ENCODE data around the gene UBLCP1.
"Not testable (repeated sequence)": the region's sequence is repeated elsewhere in the genome, so short reads cannot be mapped to it uniquely, and the experiment has no call there.

UBLCP1 gene

DNA sequence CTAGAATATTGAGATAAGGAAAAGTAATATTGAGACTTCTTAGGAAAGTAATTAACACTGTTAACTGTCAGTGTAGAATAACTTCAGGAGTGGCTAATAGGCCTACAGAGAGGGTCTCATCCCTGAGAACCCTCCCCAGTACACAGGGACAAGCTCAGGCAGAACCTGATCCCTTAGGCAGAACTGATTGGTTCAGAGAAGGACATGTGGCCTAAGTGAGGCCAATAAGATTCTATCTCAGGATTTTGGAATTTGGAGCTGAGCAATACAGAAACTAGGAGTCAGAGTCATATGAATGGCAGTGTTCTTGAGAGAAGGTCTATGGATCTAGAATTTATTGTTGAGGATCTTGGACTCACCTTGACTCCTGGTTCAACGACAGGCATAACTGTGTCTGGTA is 10.9 kb upstream of the UBLCP1 start:
- DNase-seq (ENCODE audit: low read depth) = no peak

DNA sequence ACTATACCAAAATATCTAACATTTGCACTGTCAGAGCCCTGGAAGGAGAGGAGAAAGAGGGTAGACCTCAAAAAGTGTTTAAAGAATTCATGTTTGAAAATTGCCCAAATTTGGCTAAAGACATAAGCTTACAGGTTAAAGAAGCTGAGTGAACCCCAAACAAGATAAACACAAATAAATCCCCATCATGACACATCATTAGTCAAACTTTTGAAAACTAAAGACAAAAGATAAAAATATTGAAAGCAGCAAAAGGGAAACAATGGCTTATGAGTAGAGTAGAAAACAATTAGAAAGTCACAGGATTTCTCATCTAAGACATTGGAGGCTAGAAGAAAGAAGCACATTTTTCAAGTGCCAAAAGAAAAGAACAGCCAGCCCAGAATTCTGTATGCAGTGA is 6.1 kb upstream of the UBLCP1 start:
- no peak for DNase-seq (ENCODE audit: low read depth)

DNA sequence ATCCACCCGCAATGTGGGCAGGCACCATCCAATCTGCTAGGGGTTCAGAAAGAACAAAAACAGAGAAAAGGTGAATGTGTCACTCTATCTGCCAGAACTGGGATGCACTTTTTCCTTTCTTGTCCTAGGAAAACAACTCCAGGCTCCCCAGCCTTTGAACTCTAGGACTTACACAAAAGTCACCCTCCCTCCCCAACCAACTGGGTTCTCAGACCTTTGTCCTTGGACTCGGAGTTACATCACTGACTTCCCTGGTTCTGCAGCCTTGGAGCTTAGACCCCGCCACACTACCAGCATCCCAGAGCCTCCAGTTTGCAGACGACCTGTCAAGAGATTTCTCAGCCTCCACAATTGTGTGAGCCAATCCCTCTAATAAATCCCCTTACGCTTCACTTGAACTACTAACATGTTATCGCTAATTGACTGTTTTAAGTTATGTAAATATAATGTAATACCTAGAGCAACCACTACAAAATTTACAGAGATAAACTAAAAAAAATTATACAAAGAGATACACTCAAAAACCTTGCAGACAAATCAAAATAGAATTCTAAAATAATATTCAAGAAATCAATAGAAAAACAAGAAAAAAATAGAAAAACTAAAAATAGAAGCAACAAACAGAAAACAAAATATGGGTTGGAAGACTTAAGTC is 5.3 kb upstream of the UBLCP1 start:
- no peak for DNase-seq (ENCODE audit: low read depth)

DNA sequence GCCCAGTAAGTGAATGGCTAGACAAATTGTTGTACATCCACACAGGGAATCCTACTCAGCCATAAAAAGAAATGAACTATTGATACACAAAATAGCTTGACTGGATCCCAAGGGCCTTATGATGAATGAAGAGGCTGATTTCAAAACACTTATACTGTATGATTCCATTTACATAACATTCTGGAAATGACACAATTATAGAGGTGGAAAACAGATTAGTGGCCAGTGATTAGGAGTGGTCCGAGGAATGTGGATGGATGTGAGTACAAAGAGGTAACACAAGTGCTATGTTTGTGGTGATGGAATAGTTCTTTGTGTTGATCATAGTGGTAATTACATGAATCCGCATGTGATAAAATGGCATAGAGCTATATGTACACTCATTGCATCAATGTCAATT is 4.7 kb upstream of the UBLCP1 start:
- DNase-seq (ENCODE audit: low read depth) = no peak

DNA sequence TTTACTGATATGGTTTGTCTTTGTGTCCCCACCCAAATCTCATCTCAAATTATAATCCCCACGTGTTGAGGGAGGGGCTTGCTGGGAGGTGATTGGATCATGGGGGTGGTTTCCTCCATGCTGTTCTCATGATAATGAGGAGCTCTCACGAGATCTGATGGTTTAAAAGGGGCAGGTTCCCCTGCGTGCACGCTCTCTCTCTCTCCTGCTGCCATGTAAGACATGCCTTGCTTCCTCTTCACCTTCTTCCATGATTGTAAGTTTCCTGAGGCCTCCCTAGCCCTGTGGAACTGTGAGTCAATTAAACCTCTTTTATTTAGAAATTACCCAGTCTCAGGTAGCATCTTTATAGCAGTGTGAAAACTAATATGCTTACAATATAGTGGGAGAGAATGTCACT is 2.9 kb upstream of the UBLCP1 start:
- not testable (repeated sequence) for DNase-seq (ENCODE audit: low read depth)

DNA sequence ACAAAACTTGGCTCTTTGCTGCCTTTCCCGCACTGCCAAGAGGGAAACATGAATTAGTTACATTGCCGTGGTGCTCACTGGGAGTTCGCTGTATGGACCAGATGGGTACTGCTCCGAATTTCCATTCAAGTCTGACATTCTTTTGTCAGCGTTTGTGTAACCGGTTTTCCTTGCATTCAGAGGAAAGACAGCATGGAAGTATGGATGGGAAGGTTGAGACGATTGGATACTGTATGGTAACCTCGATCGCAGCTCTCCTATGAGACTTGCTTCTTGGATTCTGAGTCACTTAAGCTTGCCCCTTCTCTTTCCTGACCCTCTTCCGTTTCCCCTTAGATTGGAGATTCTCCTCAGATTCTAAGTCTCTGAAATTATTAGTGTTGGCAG is 625 bp upstream of the UBLCP1 start:
- DNase-seq (ENCODE audit: low read depth) = no peak

DNA sequence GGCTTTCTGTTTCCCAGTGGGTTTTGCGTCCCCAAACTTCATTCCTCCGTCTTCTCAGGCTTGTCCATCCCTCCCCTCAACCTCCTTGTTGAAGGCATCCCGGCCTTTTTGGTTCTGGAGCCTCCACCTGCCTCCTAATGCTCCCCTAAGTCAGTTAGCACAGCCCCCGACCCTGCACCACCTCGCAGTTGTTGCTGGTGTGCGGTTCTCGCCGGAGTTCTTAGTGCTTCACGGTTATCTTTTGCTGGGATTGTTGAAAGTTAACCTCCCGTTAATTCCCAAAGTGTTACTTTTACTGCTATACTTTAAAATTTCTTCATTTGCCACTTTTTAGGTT is 447 bp downstream of the UBLCP1 start:
- no peak for DNase-seq (ENCODE audit: low read depth)

DNA sequence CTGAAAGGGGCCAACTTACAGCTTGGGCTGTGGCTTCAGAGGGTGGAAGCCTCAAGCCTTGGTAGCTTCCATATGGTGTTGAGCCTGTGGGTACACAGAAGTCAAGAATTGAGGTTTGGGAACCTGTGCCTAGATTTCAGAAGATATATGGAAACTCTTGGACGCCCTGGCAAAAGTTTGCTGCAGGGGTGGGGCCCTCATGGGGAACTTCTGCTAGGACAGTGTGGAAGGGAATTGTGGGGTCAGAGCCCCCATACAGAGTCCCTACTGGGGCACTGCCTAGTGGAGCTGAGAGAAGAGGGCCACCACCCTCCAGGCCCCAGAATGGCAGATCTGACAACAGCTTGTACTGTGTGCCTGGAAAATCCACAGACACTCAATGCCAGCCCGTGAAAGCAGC is 3.7 kb downstream of the UBLCP1 start:
- DNase-seq (ENCODE audit: low read depth) = not testable (repeated sequence)

DNA sequence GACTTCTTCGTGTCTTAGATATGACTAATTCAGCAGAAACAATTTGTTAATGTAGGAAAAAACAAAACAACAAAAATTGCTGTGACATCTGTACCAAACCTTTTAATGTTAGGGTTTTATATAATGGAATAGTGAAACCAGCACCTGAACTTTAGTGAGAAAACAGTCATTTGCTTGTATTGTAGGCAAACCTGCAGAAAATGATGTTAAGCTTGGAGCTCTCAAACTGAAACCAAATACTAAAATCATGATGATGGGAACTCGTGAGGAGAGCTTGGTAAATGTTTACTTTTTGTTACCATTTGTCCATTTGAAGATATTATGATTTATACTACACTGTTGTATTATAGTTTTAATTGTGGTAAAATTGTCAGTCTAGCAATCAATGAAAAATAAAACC is 6.6 kb downstream of the UBLCP1 start:
- DNase-seq (ENCODE audit: low read depth) = no peak

DNA sequence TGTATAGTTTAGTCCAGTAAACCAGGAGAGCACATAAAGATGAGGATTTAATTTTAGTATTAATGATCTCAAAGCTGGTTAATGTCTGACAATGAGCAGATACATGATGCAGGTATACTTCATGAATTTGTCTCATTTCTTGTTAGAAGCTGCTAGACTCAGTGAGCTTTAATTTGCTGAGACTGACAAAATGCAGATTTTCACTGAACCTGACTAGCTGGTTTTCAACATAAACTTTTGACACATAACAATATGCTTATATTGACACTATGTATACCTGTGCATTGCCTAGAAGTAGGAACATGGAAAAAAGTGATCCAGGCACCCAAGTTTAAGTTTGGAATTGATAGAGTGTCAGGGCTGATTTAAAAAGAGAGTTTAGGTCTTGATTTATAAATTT is 10.8 kb downstream of the UBLCP1 start:
- DNase-seq (ENCODE audit: low read depth) = no peak

DNA sequence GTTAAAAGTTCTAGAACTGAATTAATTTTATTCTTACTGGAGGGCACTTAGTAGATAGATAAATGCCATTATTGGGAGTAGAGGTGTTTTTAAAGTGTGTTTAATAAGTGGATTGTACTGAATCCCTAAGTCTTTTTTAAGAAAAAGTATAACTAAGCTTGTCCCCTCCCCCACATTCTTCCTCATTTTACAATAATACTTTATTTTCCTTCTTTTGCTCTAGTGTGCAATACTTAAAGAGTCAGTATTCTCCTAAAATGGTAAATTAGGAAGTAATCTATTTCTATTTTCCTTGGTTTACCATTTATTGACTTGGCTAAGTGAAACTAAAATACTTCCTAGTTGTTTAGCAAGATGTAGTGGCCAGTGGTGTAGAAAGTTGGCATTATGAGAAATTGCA is 11.6 kb downstream of the UBLCP1 start:
- no peak for DNase-seq (ENCODE audit: low read depth)

DNA sequence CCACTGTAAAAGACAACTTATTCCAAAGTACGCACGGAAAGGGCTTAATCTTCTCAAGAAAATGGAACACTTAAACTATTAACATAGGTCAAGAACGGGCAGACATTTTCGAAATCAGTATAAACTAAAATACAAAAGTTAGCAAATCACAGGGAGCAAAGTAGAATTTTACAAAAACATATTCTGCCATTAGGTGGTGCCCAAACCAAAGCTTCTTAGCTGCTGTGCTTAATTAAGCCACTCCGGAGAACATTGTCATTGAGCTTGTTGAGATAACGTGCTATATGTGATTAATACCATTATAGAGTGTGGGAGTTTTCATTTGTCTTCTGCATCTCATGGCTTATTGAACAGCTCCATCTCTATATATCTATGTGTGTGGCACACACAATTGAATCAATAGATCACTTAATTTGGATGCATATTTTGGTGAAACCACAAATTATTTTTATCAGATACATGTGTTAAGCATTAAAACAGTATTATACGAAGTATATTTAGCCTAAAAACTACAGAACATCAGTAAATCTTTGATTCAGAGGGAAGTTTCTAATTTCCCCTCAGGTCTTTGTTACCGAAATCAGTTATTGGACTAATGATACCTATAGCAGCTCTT is 23.4 kb downstream of the UBLCP1 start:
- peak; percentile 45 for DNase-seq (ENCODE audit: low read depth)

DNA sequence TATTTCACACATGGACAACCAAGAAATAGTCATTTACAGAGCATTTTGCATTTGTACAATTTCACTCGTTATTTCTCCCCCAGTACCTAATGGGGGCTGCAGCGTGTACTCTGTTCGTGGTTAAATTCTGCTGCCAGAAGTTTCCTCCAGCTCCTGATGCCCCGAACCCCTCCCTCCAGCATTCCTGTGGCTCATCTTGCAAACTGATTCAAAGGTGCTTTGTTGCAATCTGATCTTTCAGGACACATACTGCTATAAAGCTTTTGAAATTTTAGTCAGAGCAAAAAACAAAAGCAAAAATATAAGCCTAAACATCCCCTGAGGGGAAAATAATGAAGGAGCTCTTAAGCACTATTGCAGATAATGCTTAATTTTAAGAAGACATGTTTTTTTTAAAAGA is 27.7 kb downstream of the UBLCP1 start:
- peak; percentile 81 for DNase-seq (ENCODE audit: low read depth)

DNA sequence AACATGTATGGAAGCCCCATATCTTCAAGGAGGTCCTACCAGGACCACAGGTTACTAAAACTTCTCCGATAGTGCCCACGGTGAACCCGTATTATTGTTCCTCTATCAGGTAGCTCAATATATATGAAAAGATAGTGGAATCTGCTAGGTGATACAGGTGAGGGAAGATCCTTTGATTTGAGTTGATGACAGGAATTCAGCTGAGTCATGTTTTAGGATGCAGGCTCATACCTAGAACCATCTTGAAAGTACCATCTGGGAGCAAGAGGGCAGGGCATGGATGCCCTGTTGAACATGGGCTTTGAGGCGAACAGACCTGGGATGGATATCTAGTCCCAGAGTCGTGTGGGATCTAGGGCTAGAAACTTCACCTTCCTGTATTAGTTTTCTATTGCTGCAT is 31.8 kb downstream of the UBLCP1 start:
- no peak for DNase-seq (ENCODE audit: low read depth)

DNA sequence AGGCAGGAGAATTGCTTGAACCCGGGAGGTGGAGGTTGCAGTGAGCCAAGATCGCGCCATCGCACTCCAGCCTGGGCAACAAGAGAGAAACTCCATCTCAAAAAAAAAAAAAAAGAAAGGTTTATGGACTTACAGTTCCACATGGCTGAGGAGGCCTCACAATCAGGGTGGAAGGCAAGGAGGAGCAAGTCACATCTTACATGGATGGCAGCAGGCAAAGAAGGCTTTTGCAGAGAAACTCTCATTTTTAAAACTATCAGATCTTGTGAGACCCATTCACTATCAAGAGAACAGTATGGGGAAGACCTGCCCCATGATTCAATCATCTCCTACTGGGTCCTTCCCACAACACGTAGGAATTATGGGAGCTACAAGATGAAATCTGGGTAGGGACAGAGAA is 34.2 kb downstream of the UBLCP1 start:
- DNase-seq (ENCODE audit: low read depth) = not testable (repeated sequence)

DNA sequence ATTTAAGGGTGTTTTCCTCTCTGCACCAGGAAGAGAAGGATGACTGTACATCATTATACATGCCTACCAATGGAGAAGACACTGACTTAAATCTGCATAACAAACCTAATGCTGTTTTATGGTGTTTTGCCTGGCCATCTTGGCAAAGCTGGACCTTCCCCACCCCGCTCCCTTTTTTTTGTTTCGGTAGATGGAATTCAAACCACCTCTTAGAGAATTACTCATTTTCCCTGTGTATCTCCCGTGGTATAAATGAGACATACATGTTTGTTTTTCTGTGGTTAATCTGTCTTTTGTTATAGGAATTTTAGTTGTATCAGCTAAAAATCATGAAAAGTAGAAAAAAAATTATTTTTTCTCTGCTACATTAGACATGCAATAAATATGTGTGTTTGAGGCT is 38.4 kb downstream of the UBLCP1 start:
- peak; percentile 26 for DNase-seq (ENCODE audit: low read depth)

DNA sequence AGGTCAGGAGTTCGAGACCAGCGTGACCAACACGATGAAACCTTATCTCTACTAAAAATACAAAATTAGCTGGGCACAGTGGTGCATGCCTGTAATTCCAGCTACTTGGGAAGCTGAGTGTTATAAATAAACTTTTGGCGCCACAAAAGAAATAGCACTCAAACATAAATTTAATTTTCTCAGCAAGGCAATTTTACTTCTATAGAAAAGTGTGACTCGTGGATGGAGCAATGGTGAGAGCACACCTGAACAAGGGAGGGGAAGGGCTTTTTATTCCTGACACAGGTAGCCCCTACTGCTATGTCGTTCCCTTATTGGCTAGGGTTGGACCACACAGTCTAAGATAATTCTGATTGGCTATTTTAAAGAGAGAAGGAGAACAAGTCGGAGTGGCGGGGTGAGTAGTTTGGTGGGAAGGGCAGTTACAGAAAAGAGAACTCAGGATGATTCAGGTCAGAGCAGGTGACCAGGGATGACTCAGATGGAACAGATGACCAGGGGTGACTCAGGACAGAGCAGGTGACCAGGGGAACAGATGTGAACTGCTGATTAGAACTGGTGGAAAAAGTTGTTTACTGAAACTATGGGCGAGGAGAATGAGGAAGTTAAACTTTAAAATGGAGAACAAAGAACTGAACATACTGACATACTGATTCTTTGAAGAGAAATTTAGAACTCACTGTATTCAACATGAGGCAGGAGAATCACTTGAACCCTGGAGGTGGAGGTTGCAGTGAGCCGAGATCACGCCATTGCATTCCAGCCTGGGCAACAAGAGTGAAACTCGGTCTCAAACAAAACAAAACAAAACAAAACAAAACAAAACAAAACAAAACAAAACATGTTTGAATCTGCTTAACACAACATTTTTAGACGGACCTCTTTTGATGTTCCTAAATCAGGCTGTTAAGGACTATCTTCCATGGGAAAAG is 39.1 kb downstream of the UBLCP1 start:
- DNase-seq (ENCODE audit: low read depth) = not testable (repeated sequence)

DNA sequence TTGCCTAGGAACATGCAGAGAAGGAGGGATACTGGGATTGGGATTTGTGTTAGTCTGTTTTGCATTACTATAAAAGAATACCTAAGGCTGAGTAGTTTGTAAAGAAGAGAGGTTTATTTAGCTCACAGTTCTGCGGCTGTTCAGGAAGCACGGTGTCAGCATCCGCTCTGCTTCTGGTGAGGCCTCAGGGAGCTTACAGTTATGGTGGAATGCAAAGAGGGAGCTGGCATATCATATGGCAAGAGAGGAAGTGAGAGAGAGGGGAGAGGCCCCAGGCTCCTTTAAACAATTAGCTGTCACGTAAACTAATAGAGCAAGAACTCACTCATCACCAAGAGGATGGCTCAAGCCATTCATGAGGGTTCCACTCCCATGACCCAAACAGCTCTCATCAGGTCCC is 40.2 kb downstream of the UBLCP1 start:
- no peak for DNase-seq (ENCODE audit: low read depth)

DNA sequence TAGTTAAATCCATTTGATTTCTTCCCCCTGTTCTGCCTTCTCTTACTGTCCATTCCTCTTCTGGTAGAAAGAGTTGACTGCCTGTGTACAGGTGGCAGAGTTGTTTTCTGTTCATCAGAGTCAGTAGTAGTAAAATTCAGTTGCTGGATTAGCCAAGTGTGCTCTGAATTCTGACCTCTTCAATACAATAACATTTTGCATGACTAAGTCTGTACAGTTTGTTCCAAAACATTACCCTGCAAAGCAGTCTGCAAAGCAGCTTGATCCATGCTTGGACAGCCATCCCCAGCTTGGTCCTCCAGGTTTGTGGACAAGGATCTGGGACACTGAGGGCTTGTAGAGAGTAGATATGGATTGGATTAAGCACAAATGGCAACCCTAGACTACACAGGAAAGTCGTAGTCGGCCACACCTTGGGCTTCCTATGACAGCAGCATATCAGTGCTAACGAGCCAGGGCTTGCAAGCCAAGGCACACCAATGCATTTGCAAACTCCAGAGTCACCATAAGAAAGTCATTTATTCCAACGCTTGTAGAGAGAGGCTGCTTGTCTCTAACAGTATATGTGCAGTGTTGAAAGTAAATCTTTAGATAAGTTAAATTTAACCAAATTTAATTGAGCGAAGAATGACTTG is 42.0 kb downstream of the UBLCP1 start:
- peak; percentile 77 for DNase-seq (ENCODE audit: low read depth)

DNA sequence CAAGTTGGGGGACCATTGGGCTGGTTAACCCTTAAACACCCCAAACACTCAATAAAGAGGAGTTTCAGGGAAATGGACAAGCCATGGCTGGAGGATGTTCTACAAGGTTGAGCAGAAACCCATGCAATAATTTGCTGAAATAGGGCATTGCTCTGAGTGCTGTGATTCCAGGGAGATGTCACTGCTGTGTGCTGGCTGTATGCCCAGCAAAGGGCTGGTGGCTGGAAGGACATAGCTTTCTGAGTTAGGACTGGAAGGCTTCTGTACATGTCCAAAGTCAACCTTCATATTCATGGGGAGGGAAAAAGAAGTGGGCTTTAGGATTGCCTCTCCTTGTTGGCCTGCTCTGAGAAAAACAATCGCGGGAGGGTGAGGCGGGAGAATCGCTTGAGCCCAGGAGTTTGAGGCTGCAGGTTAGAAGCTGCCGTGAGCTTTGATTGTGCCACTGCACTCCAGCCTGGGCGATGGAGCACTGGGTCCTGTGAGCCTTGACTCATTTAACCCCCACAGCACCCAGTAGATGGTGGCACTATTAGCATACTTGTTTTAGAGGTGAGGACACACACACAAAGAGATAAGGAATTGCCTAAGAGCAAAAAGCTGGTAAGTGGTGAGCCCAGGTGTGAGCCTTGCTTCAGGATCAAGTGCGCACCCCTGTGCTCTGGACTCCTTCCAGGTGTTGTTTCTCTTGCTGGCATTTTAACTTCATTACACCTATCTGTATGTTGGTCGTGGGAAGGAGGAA is 46.8 kb downstream of the UBLCP1 start:
- no peak for DNase-seq (ENCODE audit: low read depth)

DNA sequence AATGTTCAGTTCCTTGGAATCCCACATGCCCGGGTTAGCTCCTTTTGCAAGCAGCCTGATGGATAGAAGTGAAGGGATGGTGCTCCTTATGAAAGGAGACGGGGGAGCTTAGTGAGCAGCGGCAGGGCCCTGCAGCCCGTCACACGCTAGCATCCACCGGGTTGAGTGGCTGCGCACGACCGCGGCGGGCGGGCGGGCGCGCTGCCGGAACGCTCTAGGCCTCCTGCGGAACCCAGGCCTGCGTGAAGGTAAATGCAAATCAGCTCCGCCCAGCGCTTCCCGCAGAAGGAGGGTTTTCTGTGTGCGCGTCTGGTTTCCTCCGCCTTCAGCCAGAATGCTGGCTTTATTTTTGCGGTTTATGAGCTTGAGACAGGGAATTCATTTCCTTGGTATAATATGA is 47.4 kb downstream of the UBLCP1 start:
- peak; percentile 49 for DNase-seq (ENCODE audit: low read depth)

DNA sequence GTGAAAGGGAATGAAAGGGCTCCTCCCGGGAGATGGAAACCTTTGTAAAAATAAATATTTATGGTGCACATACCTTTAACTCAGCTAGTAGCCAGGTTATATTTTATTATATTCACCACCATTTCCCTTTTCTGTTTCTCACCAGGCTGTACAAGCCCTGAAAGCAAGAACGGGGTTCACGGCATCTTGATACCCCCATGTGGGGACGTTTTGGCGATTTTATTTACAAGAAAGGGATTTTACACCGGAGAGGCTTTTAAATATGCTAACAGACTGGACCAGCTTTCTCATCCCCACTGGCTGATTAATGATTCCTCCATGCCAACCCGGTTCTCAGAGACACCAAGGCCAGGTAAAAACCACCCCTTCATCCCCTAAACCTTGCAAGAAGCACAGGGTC is 48.0 kb downstream of the UBLCP1 start:
- DNase-seq (ENCODE audit: low read depth) = no peak

Data from iris pigment epithelial cell (primary cell).